Mesendoderm (in vitro differentiated cells): ENCODE results near the gene C4B. TPM values are rescaled to one million over a fixed set of nuclear protein-coding genes. Genes with fewer than 3 reads are reported as not detected.
"Not testable (repeated sequence)": the region's sequence is repeated elsewhere in the genome, so short reads cannot be mapped to it uniquely, and the experiment has no call there.

ENCODE experiments used
- DNase-seq: peaks from one replicate; pipeline ENCODE4 v3.0.0; 2013
- H2AK5ac ChIP-seq: 2 replicates; pipeline ENCODE4 v1.6.1; 2013; ENCODE audit warnings: low read length, inconsistent platforms
- H2BK120ac ChIP-seq: 2 replicates; pipeline ENCODE4 v1.6.1; 2013; ENCODE audit warnings: low read depth, mild to moderate bottlenecking, low read length, moderate library complexity, mixed read lengths
- H2BK15ac ChIP-seq: replicated peaks from 2 replicates; pipeline ENCODE4 v1.6.1; 2013; ENCODE audit warnings: low read depth, mild to moderate bottlenecking, moderate library complexity
- H2BK5ac ChIP-seq: 2 replicates; pipeline ENCODE4 v1.6.1; 2013; ENCODE audit warnings: low read length, inconsistent platforms
- H3K18ac ChIP-seq: 2 replicates; pipeline ENCODE4 v1.6.1; 2013; ENCODE audit warnings: mild to moderate bottlenecking, low read length, mixed read lengths
- H3K23ac ChIP-seq: one replicate; pipeline ENCODE4 v1.6.1; 2013; ENCODE audit warnings: low read length
- H3K27ac ChIP-seq: 2 replicates; pipeline ENCODE4 v1.5.1; 2013; ENCODE audit warnings: low read depth, mild to moderate bottlenecking, inconsistent platforms, low read length, moderate library complexity
- H3K27me3 ChIP-seq: 2 replicates; pipeline ENCODE4 v1.6.1; 2013; ENCODE audit warnings: low read length, control low read depth, mild to moderate bottlenecking, inconsistent platforms; ENCODE audit not compliant: insufficient read depth, poor library complexity
- H3K36me3 ChIP-seq: 2 replicates; pipeline ENCODE4 v1.6.1; 2013; ENCODE audit warnings: low read length, inconsistent platforms; ENCODE audit not compliant: control insufficient read depth, insufficient read depth
- H3K4ac ChIP-seq: one replicate; pipeline ENCODE4 v1.6.1; 2013; ENCODE audit warnings: low read depth, mild to moderate bottlenecking, low read length, moderate library complexity
- H3K4me1 ChIP-seq: 2 replicates; pipeline ENCODE4 v1.6.1; 2013; ENCODE audit warnings: low read depth, low read length, inconsistent platforms; ENCODE audit not compliant: control insufficient read depth
- H3K4me2 ChIP-seq: 2 replicates; pipeline ENCODE4 v1.6.1; 2013; ENCODE audit warnings: low read length
- H3K4me3 ChIP-seq: 2 replicates; pipeline ENCODE4 v1.5.1; 2013; ENCODE audit warnings: mild to moderate bottlenecking, low read length
- H3K56ac ChIP-seq: one replicate; pipeline ENCODE4 v1.6.1; 2013; ENCODE audit warnings: low read length
- H3K79me1 ChIP-seq: 2 replicates; pipeline ENCODE4 v1.6.1; 2013; ENCODE audit warnings: low read length, inconsistent platforms
- H3K79me2 ChIP-seq: 2 replicates; pipeline ENCODE4 v1.6.1; 2013; ENCODE audit warnings: mild to moderate bottlenecking, low read length; ENCODE audit not compliant: control insufficient read depth, insufficient read depth
- H3K9ac ChIP-seq: 2 replicates; pipeline ENCODE4 v1.6.1; 2013; ENCODE audit warnings: low read length, inconsistent platforms
- H4K5ac ChIP-seq: one replicate; pipeline ENCODE4 v1.6.1; 2013; ENCODE audit warnings: low read length
- H4K8ac ChIP-seq: one replicate; pipeline ENCODE4 v1.6.1; 2013; ENCODE audit warnings: low read depth, mild to moderate bottlenecking, control low read depth, low read length, moderate library complexity
- WGBS: extraction: QIAGEN DNeasy Blood & Tissue Kit; methylation state at CpG from one replicate; pipeline ENCODE4 v1.1.7; 2013; ENCODE audit warnings: low lambda C conversion rate, missing lambda C conversion rate; ENCODE audit not compliant: insufficient coverage; ENCODE audit errors: extremely low coverage; 5-methylcytosine and 5-hydroxymethylcytosine counted together
- polyA plus RNA-seq, 2 experiments: library from polyadenylated mRNA; stranded (reverse); fragments of 200-250 nt; gene quantifications; one replicate each; pipeline ENCODE4 v1.2.3, GENCODE V29; 2013

The C4B gene
- polyA plus RNA-seq (2013, experiment 1 of 2): 0.62 TPM
- polyA plus RNA-seq (2013, experiment 2 of 2): 0.38 TPM

GRCh38 chr6:32014547-32014946, at the start of gene C4B:
Gene C4B, plus strand, starts transcription at chr6:32014795. Its CDS starts 51 bp downstream, at chr6:32014846.
- not testable (repeated sequence) for H2BK5ac ChIP-seq, H3K56ac ChIP-seq
- WGBS: no CpG with 5 or more reads among the region's 6 CpGs

GRCh38 chr6:31965700-31966099, 48.9 kb upstream of the C4B start:
- Histone ChIP-seq H3K27me3 (no peaks in the 10 kb centered on the region), H3K27ac (no peak overlapping the region), H3K79me1 (no peaks in the 10 kb centered on the region), H4K5ac (no peak overlapping the region), H3K9ac (no peak overlapping the region), H3K4me1 (no peaks in the 10 kb centered on the region), H3K4me2 (no peak overlapping the region), H3K18ac (no peak overlapping the region), H2BK5ac (no peak overlapping the region), H3K56ac (no peak overlapping the region), H4K8ac (no peak overlapping the region), H2BK15ac (no peak overlapping the region), H3K4ac (no peak overlapping the region), H3K79me2 (no peaks in the 10 kb centered on the region), H3K23ac (no peak overlapping the region), H3K36me3 (peaks cover 9% of the 10 kb centered on the region), H2BK120ac (no peak overlapping the region), H3K4me3 (no peak overlapping the region), H2AK5ac (no peak overlapping the region)
- no peak for DNase-seq
- no CpG with 5 or more reads among the region's 13 CpGs for whole genome bisulfite sequencing

More at GRCh38 chr6:32014547-32014946, at the start of gene C4B:
- H3K27ac ChIP-seq, H3K27me3 ChIP-seq, H3K4me3 ChIP-seq, DNase-seq, H3K4me2 ChIP-seq, H3K79me1 ChIP-seq, H4K5ac ChIP-seq, H2BK120ac ChIP-seq, H3K4ac ChIP-seq, H3K23ac ChIP-seq, H3K18ac ChIP-seq, H3K36me3 ChIP-seq, H3K79me2 ChIP-seq, H3K9ac ChIP-seq, H3K4me1 ChIP-seq, H4K8ac ChIP-seq, H2BK15ac ChIP-seq, H2AK5ac ChIP-seq: not testable (repeated sequence)

DNA sequence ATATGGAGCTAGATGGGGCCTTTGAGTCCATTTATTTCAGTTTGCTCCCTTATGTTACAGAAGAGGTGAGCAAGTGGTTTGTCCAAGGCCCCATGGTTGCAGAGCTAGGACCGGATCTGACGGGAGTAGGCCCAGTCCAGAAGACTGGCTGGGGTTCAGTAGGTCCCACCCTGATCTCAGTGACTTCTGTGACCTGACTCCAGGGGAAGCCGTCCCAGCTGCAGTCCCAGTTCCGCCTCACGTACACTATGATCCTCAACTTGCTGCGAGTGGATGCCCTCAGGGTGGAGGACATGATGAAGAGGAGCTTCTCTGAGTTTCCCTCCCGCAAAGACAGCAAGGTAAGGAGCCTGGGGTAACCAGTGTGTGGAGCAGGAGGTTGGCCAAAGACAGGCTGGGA, 48.1 kb upstream of the C4B start:
- H3K4me3 ChIP-seq: no peak overlapping the region
- no peaks in the 10 kb centered on the region for H3K27me3 ChIP-seq
- no peak overlapping the region for H2AK5ac ChIP-seq
- H3K79me1 ChIP-seq: no peaks in the 10 kb centered on the region
- H3K27ac ChIP-seq: no peak overlapping the region
- H2BK5ac ChIP-seq: no peak overlapping the region
- no peaks in the 10 kb centered on the region for H3K4me1 ChIP-seq
- H2BK15ac ChIP-seq: no peak overlapping the region
- H3K9ac ChIP-seq: no peak overlapping the region
- no CpG with 5 or more reads among the region's 7 CpGs for WGBS
- peaks cover 9% of the 10 kb centered on the region for H3K36me3 ChIP-seq
- no peak overlapping the region for H3K4me2 ChIP-seq
- no peak for DNase-seq
- no peak overlapping the region for H3K18ac ChIP-seq
- no peak overlapping the region for H3K56ac ChIP-seq
- H4K8ac ChIP-seq: no peak overlapping the region
- H3K79me2 ChIP-seq: no peaks in the 10 kb centered on the region
- no peak overlapping the region for H3K23ac ChIP-seq
- no peak overlapping the region for H3K4ac ChIP-seq
- H4K5ac ChIP-seq: no peak overlapping the region
- no peak overlapping the region for H2BK120ac ChIP-seq

GRCh38 chr6:31966997-31967925, 47.3 kb upstream of the C4B start:
- no peak overlapping the region for H2BK5ac ChIP-seq
- DNase-seq: no peak
- H3K56ac ChIP-seq: no peak overlapping the region
- H3K79me1 ChIP-seq: no peaks in the 10 kb centered on the region
- no peak overlapping the region for H4K8ac ChIP-seq
- no peaks in the 10 kb centered on the region for H3K4me1 ChIP-seq
- no peak overlapping the region for H2AK5ac ChIP-seq
- H4K5ac ChIP-seq: no peak overlapping the region
- H3K27me3 ChIP-seq: no peaks in the 10 kb centered on the region
- H3K4me3 ChIP-seq: no peak overlapping the region
- no peak overlapping the region for H3K23ac ChIP-seq
- no peak overlapping the region for H2BK15ac ChIP-seq
- H3K79me2 ChIP-seq: no peaks in the 10 kb centered on the region
- H3K4ac ChIP-seq: no peak overlapping the region
- H2BK120ac ChIP-seq: no peak overlapping the region
- no peak overlapping the region for H3K9ac ChIP-seq
- H3K4me2 ChIP-seq: no peak overlapping the region
- H3K36me3 ChIP-seq: peaks cover 9% of the 10 kb centered on the region
- H3K18ac ChIP-seq: no peak overlapping the region
- no peak overlapping the region for H3K27ac ChIP-seq
- WGBS: no CpG with 5 or more reads among the region's 10 CpGs

GRCh38 chr6:31967926-31968320, 46.7 kb upstream of the C4B start:
- Histone ChIP-seq H4K5ac (no peak overlapping the region), H3K79me1 (peaks cover 1% of the 10 kb centered on the region), H3K4me3 (no peak overlapping the region), H2BK120ac (no peak overlapping the region), H3K27me3 (no peaks in the 10 kb centered on the region), H4K8ac (no peak overlapping the region), H3K23ac (no peak overlapping the region), H3K4ac (no peak overlapping the region), H3K27ac (no peak overlapping the region), H3K18ac (no peak overlapping the region), H2BK15ac (no peak overlapping the region), H3K36me3 (peaks cover 9% of the 10 kb centered on the region), H3K56ac (no peak overlapping the region), H3K9ac (no peak overlapping the region), H2BK5ac (no peak overlapping the region), H2AK5ac (no peak overlapping the region), H3K4me2 (no peak overlapping the region), H3K4me1 (peaks cover under 1% of the 10 kb centered on the region), H3K79me2 (peaks cover under 1% of the 10 kb centered on the region)
- no CpG with 5 or more reads among the region's 3 CpGs for WGBS
- no peak for DNase-seq
